ENCODE results near the gene CCDC43. TPM values are rescaled to one million over a fixed set of nuclear protein-coding genes. Genes with fewer than 3 reads are reported as not detected.
A peak's percentile ranks its signal among the peaks of the same experiment; 100 is the strongest.

Gene CCDC43
- polyA plus RNA-seq, 1 of the 3 experiments (the other 2 are of a cell fraction) = 6.4 TPM

- ChIA-PET POLR2A (no interaction called here), CTCF (no interaction called here)
- no peaks in the 10 kb centered on the region for H3K9me3 ChIP-seq
- WGBS (ENCODE audit: low lambda C conversion rate) = 86% methylated on average over 2 of the region's 2 CpGs
- no peaks in the 10 kb centered on the region for H3K9me2 ChIP-seq
- H3K27me3 ChIP-seq (ENCODE audit: insufficient read depth) = no peaks in the 10 kb centered on the region
- H3K79me2 ChIP-seq (ENCODE audit: insufficient read depth) = no peaks in the 10 kb centered on the region
- H4K20me1 ChIP-seq (ENCODE audit: insufficient read depth) = no peaks in the 10 kb centered on the region
- TF ChIP-seq FOSL2 (IDR thresholded peaks at IDR 0.05; ENCODE audit: borderline replicate concordance, low read depth) (no peak), JUND (IDR thresholded peaks at IDR 0.05) (no peak), EZH2phosphoT487 (IDR thresholded peaks at IDR 0.05; ENCODE audit: borderline replicate concordance, low read depth) (no peak), NFIC (IDR thresholded peaks at IDR 0.05; ENCODE audit: borderline replicate concordance) (no peak)
- H3K4me2 ChIP-seq = no peak overlapping the region
- peaks cover 26% of the 10 kb centered on the region for H3F3A ChIP-seq (replicated peaks; ENCODE audit: insufficient read depth)
- no peak overlapping the region for H2AFZ ChIP-seq (ENCODE audit: low read depth)
- H3K4me3 ChIP-seq (ENCODE audit: low read depth in 2 of 2, low read length in 1 of 2) = no peak overlapping the region
- no peak overlapping the region for H3K9ac ChIP-seq
- peaks cover 13 to 18% of the 10 kb centered on the region in 2 experiments for H3K36me3 ChIP-seq (replicated peaks in 1 of 2; ENCODE audit: control insufficient read depth in 1 of 2, insufficient read depth in 2 of 2, low read length in 1 of 2)
- H3K4me1 ChIP-seq (ENCODE audit: control insufficient read depth in 1 of 2, insufficient read depth in 2 of 2, low read depth in 1 of 2, low read length in 1 of 2) = 0 out of 4 replicates have a peak, but pooled peaks cover 0 to 6% of the 10 kb centered on the region in 2 experiments
- H3K27ac ChIP-seq (ENCODE audit: low read depth in 2 of 2, low read length in 1 of 2) = no peak overlapping the region
- no peak for DNase-seq
These were observed 15.7 kb downstream of the CCDC43 start for GRCh38 chr17:44673893-44674292.

DNA sequence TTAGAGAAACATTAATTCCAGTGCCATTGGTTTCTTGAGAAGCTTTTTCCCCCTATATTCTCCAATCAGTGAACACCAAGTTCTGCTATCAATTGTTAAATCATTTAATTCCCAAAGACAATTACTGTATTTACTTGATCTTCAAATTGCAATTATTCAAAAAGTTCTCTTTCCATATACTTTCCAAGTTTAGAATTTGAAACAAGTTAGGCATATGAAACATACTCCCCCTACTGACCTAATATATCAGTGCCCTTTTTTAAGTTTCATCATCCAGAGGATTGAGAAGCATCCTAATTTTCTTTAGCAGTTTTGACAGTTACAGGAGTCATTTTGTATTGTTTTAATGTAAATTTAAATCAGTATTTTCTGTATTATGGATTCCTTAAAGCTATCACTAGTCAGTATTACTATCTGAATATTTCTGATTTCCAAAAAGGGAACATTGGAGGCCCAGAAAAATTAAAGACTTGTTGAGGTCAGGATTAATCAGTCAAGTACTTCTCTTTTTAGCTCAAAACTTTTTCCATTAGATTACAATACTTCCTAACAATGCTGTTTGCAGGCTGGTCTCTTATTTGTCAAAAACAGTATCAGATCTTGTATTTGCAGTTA, 17.0 kb downstream of the CCDC43 start:
- no peak overlapping the region for H3K4me2 ChIP-seq
- POLR2A ChIA-PET = no interaction called here

DNA sequence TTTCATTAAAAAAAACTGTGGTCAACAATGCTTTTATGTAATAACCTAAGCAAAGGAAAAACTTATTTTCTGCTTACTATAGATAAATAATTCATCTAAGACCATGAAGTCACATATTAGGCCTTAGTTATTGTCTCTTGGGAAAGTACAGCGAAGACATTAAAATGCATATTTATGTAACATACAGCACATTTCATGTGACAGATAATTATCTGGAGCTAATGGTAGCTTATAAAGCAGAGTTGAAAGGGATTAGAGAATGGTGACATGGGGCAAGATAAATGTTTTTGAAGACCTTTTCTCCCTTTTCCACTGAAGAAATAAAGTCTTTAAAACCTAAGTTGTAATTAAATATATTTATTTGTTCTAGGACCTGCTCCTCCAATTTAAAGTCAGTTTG, 23.6 kb downstream of the CCDC43 start:
- Histone ChIP-seq H2AFZ (ENCODE audit: low read depth) (no peak overlapping the region), H3K27me3 (ENCODE audit: insufficient read depth) (no peaks in the 10 kb centered on the region), H3K4me2 (no peak overlapping the region), H3K9me3 (no peaks in the 10 kb centered on the region), H3K4me1 (ENCODE audit: control insufficient read depth in 1 of 2, insufficient read depth in 2 of 2, low read depth in 1 of 2, low read length in 1 of 2) (peaks cover 0 to 7% of the 10 kb centered on the region in 2 experiments; a peak in 1 of 4 replicates), H3K9me2 (no peaks in the 10 kb centered on the region), H3K79me2 (ENCODE audit: insufficient read depth) (no peaks in the 10 kb centered on the region), H3F3A (replicated peaks; ENCODE audit: insufficient read depth) (peaks cover 3% of the 10 kb centered on the region), H3K36me3 (replicated peaks in 1 of 2; ENCODE audit: control insufficient read depth in 1 of 2, insufficient read depth in 2 of 2, low read length in 1 of 2) (peaks cover 0 to 5% of the 10 kb centered on the region in 2 experiments), H3K27ac (ENCODE audit: low read depth in 2 of 2, low read length in 1 of 2) (no peak overlapping the region), H4K20me1 (ENCODE audit: insufficient read depth) (no peaks in the 10 kb centered on the region), H3K4me3 (ENCODE audit: low read depth in 2 of 2, low read length in 1 of 2) (no peak overlapping the region), H3K9ac (no peak overlapping the region)
- POLR2A ChIA-PET = no interaction called here
- CTCF ChIA-PET = interaction anchor here (1.2 to 4.0 kb wide), 4 partner anchors 10 to 133 kb away, joined by 3 to 19 read pairs (median 4); partner anchors contain the start of gene MEIOC
- 97% methylated on average over 1 of the region's 1 CpG for WGBS (ENCODE audit: low lambda C conversion rate)
- TF ChIP-seq RFX5 (IDR thresholded peaks at IDR 0.05; ENCODE audit: low read length) = no peak
- no peak for DNase-seq

More for the DNA sequence above, 17.0 kb downstream of the CCDC43 start:
- Histone ChIP-seq H3K9ac (no peak overlapping the region), H3K27me3 (ENCODE audit: insufficient read depth) (no peaks in the 10 kb centered on the region), H3F3A (replicated peaks; ENCODE audit: insufficient read depth) (peaks cover 23% of the 10 kb centered on the region), H3K79me2 (ENCODE audit: insufficient read depth) (no peaks in the 10 kb centered on the region), H4K20me1 (ENCODE audit: insufficient read depth) (no peaks in the 10 kb centered on the region), H3K36me3 (replicated peaks in 1 of 2; ENCODE audit: control insufficient read depth in 1 of 2, insufficient read depth in 2 of 2, low read length in 1 of 2) (peaks cover 2 to 10% of the 10 kb centered on the region in 2 experiments), H3K4me3 (ENCODE audit: low read depth in 2 of 2, low read length in 1 of 2) (no peak overlapping the region), H3K4me1 (ENCODE audit: control insufficient read depth in 1 of 2, insufficient read depth in 2 of 2, low read depth in 1 of 2, low read length in 1 of 2) (0 out of 4 replicates have a peak, but pooled peaks cover 0 to 3% of the 10 kb centered on the region in 2 experiments), H3K9me3 (no peaks in the 10 kb centered on the region), H2AFZ (ENCODE audit: low read depth) (no peak overlapping the region), H3K27ac (ENCODE audit: low read depth in 2 of 2, low read length in 1 of 2) (no peak overlapping the region), H3K9me2 (no peaks in the 10 kb centered on the region)
- CTCF ChIA-PET = interaction anchor here (0.6 to 3.8 kb wide), 15 partner anchors 11 to 258 kb away, joined by 3 to 29 read pairs (median 4); partner anchors contain the start of gene MEIOC
- DNase-seq = peak; percentile 34
- TF ChIP-seq RAD21 (IDR thresholded peaks at IDR 0.05; ENCODE audit: low read length) (peak; percentile 57), ELF1 (IDR thresholded peaks at IDR 0.05) (no peak)
- TF ChIP-seq, protein P1, sequence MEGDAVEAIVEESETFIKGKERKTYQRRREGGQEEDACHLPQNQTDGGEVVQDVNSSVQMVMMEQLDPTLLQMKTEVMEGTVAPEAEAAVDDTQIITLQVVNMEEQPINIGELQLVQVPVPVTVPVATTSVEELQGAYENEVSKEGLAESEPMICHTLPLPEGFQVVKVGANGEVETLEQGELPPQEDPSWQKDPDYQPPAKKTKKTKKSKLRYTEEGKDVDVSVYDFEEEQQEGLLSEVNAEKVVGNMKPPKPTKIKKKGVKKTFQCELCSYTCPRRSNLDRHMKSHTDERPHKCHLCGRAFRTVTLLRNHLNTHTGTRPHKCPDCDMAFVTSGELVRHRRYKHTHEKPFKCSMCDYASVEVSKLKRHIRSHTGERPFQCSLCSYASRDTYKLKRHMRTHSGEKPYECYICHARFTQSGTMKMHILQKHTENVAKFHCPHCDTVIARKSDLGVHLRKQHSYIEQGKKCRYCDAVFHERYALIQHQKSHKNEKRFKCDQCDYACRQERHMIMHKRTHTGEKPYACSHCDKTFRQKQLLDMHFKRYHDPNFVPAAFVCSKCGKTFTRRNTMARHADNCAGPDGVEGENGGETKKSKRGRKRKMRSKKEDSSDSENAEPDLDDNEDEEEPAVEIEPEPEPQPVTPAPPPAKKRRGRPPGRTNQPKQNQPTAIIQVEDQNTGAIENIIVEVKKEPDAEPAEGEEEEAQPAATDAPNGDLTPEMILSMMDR (IDR thresholded peaks at IDR 0.05) = peak; percentile 76

Data from SK-N-SH (cell line).